Transverse colon (tissue), 3 donors: ENCODE data around the gene ACOT4.
"Not testable (repeated sequence)": the region's sequence is repeated elsewhere in the genome, so short reads cannot be mapped to it uniquely, and the experiment has no call there.

Experiments used
- EP300 ChIP-seq: sonication (generic); formaldehyde crosslinking; IDR thresholded peaks from one replicate; pipeline ENCODE4 v1.6.1; 2017; ENCODE audit warnings: antibody characterized with exemption, low read depth
- TF ChIP-seq, protein P1 (sequence below), 5 experiments: fragments of 200-600 bp in 3 of 5; fragments of 450-650 bp in 2 of 5; sonication (generic) in 3 of 5; IDR thresholded peaks; 1 replicate in 2 of 5; 2 replicates in 3 of 5; pipeline ENCODE4 v1.5.1; 2016 to 2017; ENCODE audit warnings: antibody characterized with exemption in 5 of 5, inconsistent platforms in 3 of 5, mild to moderate bottlenecking in 2 of 5, moderate library complexity in 1 of 5

- TF ChIP-seq, protein P1, sequence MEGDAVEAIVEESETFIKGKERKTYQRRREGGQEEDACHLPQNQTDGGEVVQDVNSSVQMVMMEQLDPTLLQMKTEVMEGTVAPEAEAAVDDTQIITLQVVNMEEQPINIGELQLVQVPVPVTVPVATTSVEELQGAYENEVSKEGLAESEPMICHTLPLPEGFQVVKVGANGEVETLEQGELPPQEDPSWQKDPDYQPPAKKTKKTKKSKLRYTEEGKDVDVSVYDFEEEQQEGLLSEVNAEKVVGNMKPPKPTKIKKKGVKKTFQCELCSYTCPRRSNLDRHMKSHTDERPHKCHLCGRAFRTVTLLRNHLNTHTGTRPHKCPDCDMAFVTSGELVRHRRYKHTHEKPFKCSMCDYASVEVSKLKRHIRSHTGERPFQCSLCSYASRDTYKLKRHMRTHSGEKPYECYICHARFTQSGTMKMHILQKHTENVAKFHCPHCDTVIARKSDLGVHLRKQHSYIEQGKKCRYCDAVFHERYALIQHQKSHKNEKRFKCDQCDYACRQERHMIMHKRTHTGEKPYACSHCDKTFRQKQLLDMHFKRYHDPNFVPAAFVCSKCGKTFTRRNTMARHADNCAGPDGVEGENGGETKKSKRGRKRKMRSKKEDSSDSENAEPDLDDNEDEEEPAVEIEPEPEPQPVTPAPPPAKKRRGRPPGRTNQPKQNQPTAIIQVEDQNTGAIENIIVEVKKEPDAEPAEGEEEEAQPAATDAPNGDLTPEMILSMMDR (IDR thresholded peaks at IDR 0.05), result not testable (repeated sequence)
- not testable (repeated sequence) for TF ChIP-seq EP300
Measured at GRCh38 chr14:73636355-73636754, 44.7 kb downstream of the ACOT4 start.
